Measurements from ENCODE around the gene DUSP28.

The DUSP28 gene

DNA sequence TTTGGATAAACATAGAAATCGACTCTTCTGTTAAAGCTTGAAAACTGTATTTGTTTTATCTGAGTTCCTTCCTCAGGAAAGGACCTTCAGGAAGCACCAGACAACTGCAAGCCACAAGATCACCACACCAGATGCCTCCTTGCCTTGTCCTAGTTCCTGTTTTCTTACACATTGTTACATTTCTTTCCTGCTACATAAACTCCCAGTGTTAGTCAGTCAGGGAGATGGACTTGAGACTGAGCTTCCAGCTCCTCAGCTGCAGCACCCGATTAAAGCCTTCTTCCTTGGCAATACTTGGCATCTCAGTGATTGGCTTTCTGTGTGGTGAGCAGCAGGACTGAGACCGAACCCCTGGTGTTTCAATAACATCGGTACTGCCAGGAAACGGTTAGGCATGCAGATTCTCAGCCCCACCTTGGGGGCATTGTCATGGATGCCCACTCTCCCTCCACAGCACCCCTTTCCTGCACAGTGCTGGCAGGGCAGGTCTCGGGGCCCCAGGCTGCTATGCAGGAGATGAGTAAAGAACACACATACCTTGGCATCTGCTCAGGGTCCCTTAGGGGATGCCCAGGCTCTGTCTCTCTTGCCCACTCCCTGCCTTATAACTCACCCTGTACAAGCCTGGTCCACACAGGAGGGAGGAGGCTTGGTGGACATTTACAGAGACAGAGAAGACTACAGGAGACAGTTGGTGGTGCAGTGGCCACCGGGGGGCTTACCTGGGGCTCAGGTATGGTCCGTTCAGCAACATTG is 35.0 kb upstream of the DUSP28 start:
- no peak for ATAC-seq
- no peak for TF ChIP-seq ZNF8 (CRISPR knock-in tag; IDR thresholded peaks at IDR 0.05)
- no peak for TF ChIP-seq GLIS3 (CRISPR knock-in tag; IDR thresholded peaks at IDR 0.05)
- no peak for TF ChIP-seq ZNF70 (CRISPR knock-in tag; IDR thresholded peaks at IDR 0.05)
- TF ChIP-seq, protein P1, sequence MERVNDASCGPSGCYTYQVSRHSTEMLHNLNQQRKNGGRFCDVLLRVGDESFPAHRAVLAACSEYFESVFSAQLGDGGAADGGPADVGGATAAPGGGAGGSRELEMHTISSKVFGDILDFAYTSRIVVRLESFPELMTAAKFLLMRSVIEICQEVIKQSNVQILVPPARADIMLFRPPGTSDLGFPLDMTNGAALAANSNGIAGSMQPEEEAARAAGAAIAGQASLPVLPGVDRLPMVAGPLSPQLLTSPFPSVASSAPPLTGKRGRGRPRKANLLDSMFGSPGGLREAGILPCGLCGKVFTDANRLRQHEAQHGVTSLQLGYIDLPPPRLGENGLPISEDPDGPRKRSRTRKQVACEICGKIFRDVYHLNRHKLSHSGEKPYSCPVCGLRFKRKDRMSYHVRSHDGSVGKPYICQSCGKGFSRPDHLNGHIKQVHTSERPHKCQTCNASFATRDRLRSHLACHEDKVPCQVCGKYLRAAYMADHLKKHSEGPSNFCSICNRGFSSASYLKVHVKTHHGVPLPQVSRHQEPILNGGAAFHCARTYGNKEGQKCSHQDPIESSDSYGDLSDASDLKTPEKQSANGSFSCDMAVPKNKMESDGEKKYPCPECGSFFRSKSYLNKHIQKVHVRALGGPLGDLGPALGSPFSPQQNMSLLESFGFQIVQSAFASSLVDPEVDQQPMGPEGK (CRISPR knock-in tag; IDR thresholded peaks at IDR 0.05; ENCODE audit: borderline replicate concordance), result no peak
- TF ChIP-seq TOX (CRISPR knock-in tag; IDR thresholded peaks at IDR 0.05; ENCODE audit: borderline replicate concordance), result no peak

DNA sequence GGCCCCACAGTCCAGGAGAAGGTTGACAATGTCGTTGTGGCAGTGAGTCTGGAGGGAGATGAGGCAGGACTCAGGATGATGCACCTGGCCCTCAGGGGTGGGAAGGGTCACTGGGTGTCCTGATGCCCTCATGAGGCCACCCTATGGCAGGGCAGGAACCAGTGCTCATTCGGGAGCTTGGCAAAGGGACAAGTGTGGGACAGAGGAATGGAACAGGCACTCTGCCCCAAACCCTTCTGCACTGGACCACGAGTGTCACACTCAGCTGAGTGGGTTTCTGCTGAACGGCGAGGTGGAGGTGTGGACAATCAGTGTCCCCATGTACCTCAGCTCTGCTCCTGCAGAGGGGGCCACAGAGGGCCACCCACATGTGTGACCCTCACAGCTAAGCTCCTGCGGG is 34.4 kb upstream of the DUSP28 start:
- ATAC-seq, result no peak
- TF ChIP-seq ZNF8 (CRISPR knock-in tag; IDR thresholded peaks at IDR 0.05) (no peak), RARB (CRISPR knock-in tag; IDR thresholded peaks at IDR 0.05) (no peak), ZFP30 (CRISPR knock-in tag; IDR thresholded peaks at IDR 0.05) (no peak), CSDC2 (CRISPR knock-in tag; IDR thresholded peaks at IDR 0.05) (no peak), BACH2 (CRISPR knock-in tag; IDR thresholded peaks at IDR 0.05; ENCODE audit: borderline replicate concordance) (no peak)
- TF ChIP-seq, protein P2, sequence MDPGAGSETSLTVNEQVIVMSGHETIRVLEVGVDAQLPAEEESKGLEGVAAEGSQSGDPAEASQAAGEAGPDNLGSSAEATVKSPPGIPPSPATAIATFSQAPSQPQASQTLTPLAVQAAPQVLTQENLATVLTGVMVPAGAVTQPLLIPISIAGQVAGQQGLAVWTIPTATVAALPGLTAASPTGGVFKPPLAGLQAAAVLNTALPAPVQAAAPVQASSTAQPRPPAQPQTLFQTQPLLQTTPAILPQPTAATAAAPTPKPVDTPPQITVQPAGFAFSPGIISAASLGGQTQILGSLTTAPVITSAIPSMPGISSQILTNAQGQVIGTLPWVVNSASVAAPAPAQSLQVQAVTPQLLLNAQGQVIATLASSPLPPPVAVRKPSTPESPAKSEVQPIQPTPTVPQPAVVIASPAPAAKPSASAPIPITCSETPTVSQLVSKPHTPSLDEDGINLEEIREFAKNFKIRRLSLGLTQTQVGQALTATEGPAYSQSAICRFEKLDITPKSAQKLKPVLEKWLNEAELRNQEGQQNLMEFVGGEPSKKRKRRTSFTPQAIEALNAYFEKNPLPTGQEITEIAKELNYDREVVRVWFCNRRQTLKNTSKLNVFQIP (CRISPR knock-in tag; IDR thresholded peaks at IDR 0.05; ENCODE audit: borderline replicate concordance, low read depth), result no peak
- TF ChIP-seq, protein P3, sequence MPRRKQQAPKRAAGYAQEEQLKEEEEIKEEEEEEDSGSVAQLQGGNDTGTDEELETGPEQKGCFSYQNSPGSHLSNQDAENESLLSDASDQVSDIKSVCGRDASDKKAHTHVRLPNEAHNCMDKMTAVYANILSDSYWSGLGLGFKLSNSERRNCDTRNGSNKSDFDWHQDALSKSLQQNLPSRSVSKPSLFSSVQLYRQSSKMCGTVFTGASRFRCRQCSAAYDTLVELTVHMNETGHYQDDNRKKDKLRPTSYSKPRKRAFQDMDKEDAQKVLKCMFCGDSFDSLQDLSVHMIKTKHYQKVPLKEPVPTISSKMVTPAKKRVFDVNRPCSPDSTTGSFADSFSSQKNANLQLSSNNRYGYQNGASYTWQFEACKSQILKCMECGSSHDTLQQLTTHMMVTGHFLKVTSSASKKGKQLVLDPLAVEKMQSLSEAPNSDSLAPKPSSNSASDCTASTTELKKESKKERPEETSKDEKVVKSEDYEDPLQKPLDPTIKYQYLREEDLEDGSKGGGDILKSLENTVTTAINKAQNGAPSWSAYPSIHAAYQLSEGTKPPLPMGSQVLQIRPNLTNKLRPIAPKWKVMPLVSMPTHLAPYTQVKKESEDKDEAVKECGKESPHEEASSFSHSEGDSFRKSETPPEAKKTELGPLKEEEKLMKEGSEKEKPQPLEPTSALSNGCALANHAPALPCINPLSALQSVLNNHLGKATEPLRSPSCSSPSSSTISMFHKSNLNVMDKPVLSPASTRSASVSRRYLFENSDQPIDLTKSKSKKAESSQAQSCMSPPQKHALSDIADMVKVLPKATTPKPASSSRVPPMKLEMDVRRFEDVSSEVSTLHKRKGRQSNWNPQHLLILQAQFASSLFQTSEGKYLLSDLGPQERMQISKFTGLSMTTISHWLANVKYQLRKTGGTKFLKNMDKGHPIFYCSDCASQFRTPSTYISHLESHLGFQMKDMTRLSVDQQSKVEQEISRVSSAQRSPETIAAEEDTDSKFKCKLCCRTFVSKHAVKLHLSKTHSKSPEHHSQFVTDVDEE (CRISPR knock-in tag; IDR thresholded peaks at IDR 0.05), result no peak

DNA sequence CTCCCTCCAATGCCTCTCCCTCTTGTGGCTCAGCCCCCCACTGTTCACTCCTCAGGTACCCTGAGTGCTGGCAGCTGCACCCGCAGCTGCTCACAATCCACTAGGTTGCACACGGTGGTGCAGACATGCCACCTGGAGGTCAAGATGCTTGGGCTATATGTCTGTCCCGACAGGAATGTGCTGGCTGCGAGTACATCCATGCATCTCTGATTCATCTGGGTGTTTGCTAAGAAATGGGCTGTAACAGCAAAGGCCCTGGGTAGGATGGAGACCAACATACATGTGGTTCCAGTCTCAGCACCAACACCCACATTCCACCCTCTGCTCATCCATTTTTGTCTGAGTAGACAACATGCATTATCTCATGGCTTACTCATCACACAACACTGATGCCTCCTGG is 33.6 kb upstream of the DUSP28 start:
- ATAC-seq, result no peak
- TF ChIP-seq ARNTL (CRISPR knock-in tag; IDR thresholded peaks at IDR 0.05; ENCODE audit: borderline replicate concordance, low read depth), result no peak

DNA sequence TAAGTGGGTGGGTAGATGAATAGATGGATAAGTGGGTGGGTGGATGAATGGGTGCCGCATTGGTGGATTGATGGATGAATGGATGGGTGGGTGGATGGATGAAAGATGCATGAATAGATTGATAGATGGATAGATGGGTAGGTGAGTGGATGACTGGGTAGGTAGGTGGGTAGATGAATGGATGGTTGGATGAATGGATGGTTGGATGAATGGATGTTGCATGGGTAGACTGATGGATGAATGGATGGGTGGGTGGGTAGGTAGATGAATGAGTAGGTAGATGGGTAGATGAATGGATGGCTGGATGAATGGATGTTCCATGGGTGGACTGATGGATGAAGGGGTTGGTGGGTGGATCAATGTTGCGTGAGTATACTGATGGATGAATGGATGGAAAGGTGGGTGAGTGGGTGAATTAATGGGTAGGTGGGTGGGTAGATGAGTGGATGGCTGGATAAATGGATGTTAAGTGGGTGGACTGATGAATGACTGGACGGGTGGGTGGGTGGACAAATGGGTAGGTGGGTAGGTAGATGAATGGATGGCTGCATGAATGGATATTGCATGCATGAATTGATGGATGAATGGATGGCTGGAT is 32.9 kb upstream of the DUSP28 start:
- TF ChIP-seq ZNF8 (CRISPR knock-in tag; IDR thresholded peaks at IDR 0.05) (no peak), RARB (CRISPR knock-in tag; IDR thresholded peaks at IDR 0.05) (no peak), ISL1 (CRISPR knock-in tag; IDR thresholded peaks at IDR 0.05) (no peak), TCF4 (CRISPR knock-in tag; IDR thresholded peaks at IDR 0.05; ENCODE audit: borderline replicate concordance) (no peak), ZFP3 (CRISPR knock-in tag; IDR thresholded peaks at IDR 0.05) (no peak), CSDC2 (CRISPR knock-in tag; IDR thresholded peaks at IDR 0.05) (no peak), ZC3H10 (CRISPR knock-in tag; IDR thresholded peaks at IDR 0.05) (no peak), BACH2 (CRISPR knock-in tag; IDR thresholded peaks at IDR 0.05; ENCODE audit: borderline replicate concordance) (no peak), ARNTL (CRISPR knock-in tag; IDR thresholded peaks at IDR 0.05; ENCODE audit: borderline replicate concordance, low read depth) (no peak), ZNF70 (CRISPR knock-in tag; IDR thresholded peaks at IDR 0.05) (no peak), ESRRG (CRISPR knock-in tag; IDR thresholded peaks at IDR 0.05) (no peak), SNAI2 (CRISPR knock-in tag; IDR thresholded peaks at IDR 0.05) (no peak), ZNF565 (CRISPR knock-in tag; conservative IDR thresholded peaks at IDR 0.05; ENCODE audit: low read depth) (no peak), TOX (CRISPR knock-in tag; IDR thresholded peaks at IDR 0.05; ENCODE audit: borderline replicate concordance) (no peak), OSR1 (CRISPR knock-in tag; IDR thresholded peaks at IDR 0.05) (no peak)
- TF ChIP-seq, protein P4, sequence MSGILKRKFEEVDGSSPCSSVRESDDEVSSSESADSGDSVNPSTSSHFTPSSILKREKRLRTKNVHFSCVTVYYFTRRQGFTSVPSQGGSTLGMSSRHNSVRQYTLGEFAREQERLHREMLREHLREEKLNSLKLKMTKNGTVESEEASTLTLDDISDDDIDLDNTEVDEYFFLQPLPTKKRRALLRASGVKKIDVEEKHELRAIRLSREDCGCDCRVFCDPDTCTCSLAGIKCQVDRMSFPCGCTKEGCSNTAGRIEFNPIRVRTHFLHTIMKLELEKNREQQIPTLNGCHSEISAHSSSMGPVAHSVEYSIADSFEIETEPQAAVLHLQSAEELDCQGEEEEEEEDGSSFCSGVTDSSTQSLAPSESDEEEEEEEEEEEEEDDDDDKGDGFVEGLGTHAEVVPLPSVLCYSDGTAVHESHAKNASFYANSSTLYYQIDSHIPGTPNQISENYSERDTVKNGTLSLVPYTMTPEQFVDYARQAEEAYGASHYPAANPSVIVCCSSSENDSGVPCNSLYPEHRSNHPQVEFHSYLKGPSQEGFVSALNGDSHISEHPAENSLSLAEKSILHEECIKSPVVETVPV (CRISPR knock-in tag; IDR thresholded peaks at IDR 0.05), result no peak
- TF ChIP-seq, protein P5, sequence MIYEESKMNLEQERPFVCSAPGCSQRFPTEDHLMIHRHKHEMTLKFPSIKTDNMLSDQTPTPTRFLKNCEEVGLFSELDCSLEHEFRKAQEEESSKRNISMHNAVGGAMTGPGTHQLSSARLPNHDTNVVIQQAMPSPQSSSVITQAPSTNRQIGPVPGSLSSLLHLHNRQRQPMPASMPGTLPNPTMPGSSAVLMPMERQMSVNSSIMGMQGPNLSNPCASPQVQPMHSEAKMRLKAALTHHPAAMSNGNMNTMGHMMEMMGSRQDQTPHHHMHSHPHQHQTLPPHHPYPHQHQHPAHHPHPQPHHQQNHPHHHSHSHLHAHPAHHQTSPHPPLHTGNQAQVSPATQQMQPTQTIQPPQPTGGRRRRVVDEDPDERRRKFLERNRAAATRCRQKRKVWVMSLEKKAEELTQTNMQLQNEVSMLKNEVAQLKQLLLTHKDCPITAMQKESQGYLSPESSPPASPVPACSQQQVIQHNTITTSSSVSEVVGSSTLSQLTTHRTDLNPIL (CRISPR knock-in tag; IDR thresholded peaks at IDR 0.05; ENCODE audit: low read depth), result no peak
- TF ChIP-seq, protein P1 (CRISPR knock-in tag; IDR thresholded peaks at IDR 0.05; ENCODE audit: borderline replicate concordance), result no peak
- TF ChIP-seq, protein P2 (CRISPR knock-in tag; IDR thresholded peaks at IDR 0.05; ENCODE audit: borderline replicate concordance, low read depth), result no peak

More for the DNA sequence above, 32.9 kb upstream of the DUSP28 start:
- no peak for ATAC-seq
